Ishikawa (cell line): ENCODE measurements around the gene CACNB4.

Experiments used
- CEBPB ChIP-seq: IDR thresholded peaks from 2 replicates; pipeline ENCODE4 v1.6.1; 2012
- CREB1 ChIP-seq: IDR thresholded peaks from 2 replicates; pipeline ENCODE4 v1.6.1; 2012; ENCODE audit warnings: low read depth
- EGR1 ChIP-seq: IDR thresholded peaks from 2 replicates; pipeline ENCODE4 v1.6.1; 2012
- EP300 ChIP-seq: IDR thresholded peaks from 2 replicates; pipeline ENCODE4 v1.6.1; 2012; ENCODE audit warnings: borderline replicate concordance
- FOXM1 ChIP-seq: IDR thresholded peaks from 2 replicates; pipeline ENCODE4 v1.6.1; 2012; ENCODE audit warnings: low read depth, borderline replicate concordance
- MAX ChIP-seq: IDR thresholded peaks from 2 replicates; pipeline ENCODE4 v1.6.1; 2012
- NFIC ChIP-seq: IDR thresholded peaks from 2 replicates; pipeline ENCODE4 v1.6.1; 2012
- RAD21 ChIP-seq: IDR thresholded peaks from 2 replicates; pipeline ENCODE4 v1.6.1; 2012; ENCODE audit warnings: low read depth
- TAF1 ChIP-seq: IDR thresholded peaks from 2 replicates; pipeline ENCODE4 v1.6.1; 2012; ENCODE audit warnings: low read depth, mild to moderate bottlenecking
- TCF12 ChIP-seq: IDR thresholded peaks from 2 replicates; pipeline ENCODE4 v1.6.1; 2012; ENCODE audit warnings: low read depth
- TEAD4 ChIP-seq: IDR thresholded peaks from 2 replicates; pipeline ENCODE4 v1.6.1; 2012
- YY1 ChIP-seq: IDR thresholded peaks from 2 replicates; pipeline ENCODE4 v1.6.1; 2012; ENCODE audit warnings: low read depth
- ZBTB7A ChIP-seq: IDR thresholded peaks from 2 replicates; pipeline ENCODE4 v1.6.1; 2012; ENCODE audit warnings: low read depth
- TF ChIP-seq, protein P1 (sequence below): IDR thresholded peaks from 2 replicates; pipeline ENCODE4 v1.6.1; 2012; ENCODE audit warnings: low read depth, mild to moderate bottlenecking
- TF ChIP-seq, protein P2 (sequence below): IDR thresholded peaks from 2 replicates; pipeline ENCODE4 v1.6.1; 2012

Gene CACNB4

GRCh38 chr2:151802315-151802714, 296.5 kb downstream of the CACNB4 start:
- TF ChIP-seq CEBPB, result no peak
- no peak for TF ChIP-seq CREB1
- no peak for TF ChIP-seq NFIC
- TF ChIP-seq ZBTB7A, result no peak
- no peak for TF ChIP-seq FOXM1
- TF ChIP-seq EGR1, result no peak
- no peak for TF ChIP-seq YY1
- no peak for TF ChIP-seq TCF12
- TF ChIP-seq, protein P1, sequence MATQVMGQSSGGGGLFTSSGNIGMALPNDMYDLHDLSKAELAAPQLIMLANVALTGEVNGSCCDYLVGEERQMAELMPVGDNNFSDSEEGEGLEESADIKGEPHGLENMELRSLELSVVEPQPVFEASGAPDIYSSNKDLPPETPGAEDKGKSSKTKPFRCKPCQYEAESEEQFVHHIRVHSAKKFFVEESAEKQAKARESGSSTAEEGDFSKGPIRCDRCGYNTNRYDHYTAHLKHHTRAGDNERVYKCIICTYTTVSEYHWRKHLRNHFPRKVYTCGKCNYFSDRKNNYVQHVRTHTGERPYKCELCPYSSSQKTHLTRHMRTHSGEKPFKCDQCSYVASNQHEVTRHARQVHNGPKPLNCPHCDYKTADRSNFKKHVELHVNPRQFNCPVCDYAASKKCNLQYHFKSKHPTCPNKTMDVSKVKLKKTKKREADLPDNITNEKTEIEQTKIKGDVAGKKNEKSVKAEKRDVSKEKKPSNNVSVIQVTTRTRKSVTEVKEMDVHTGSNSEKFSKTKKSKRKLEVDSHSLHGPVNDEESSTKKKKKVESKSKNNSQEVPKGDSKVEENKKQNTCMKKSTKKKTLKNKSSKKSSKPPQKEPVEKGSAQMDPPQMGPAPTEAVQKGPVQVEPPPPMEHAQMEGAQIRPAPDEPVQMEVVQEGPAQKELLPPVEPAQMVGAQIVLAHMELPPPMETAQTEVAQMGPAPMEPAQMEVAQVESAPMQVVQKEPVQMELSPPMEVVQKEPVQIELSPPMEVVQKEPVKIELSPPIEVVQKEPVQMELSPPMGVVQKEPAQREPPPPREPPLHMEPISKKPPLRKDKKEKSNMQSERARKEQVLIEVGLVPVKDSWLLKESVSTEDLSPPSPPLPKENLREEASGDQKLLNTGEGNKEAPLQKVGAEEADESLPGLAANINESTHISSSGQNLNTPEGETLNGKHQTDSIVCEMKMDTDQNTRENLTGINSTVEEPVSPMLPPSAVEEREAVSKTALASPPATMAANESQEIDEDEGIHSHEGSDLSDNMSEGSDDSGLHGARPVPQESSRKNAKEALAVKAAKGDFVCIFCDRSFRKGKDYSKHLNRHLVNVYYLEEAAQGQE, result no peak
- no peak for TF ChIP-seq MAX
- TF ChIP-seq EP300, result no peak
- no peak for TF ChIP-seq TEAD4
- TF ChIP-seq TAF1, result no peak
- TF ChIP-seq RAD21, result no peak
- TF ChIP-seq, protein P2, sequence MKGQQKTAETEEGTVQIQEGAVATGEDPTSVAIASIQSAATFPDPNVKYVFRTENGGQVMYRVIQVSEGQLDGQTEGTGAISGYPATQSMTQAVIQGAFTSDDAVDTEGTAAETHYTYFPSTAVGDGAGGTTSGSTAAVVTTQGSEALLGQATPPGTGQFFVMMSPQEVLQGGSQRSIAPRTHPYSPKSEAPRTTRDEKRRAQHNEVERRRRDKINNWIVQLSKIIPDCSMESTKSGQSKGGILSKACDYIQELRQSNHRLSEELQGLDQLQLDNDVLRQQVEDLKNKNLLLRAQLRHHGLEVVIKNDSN, result no peak

- no peak for TF ChIP-seq TCF12
- TF ChIP-seq EGR1, result no peak
- no peak for TF ChIP-seq RAD21
- TF ChIP-seq MAX, result no peak
- TF ChIP-seq, protein P1, result no peak
- TF ChIP-seq YY1, result no peak
- TF ChIP-seq TAF1, result no peak
- TF ChIP-seq EP300, result no peak
- TF ChIP-seq FOXM1, result no peak
- TF ChIP-seq NFIC, result no peak
- no peak for TF ChIP-seq CREB1
- TF ChIP-seq, protein P2, result no peak
- no peak for TF ChIP-seq TEAD4
- TF ChIP-seq ZBTB7A, result no peak
Measured at GRCh38 chr2:151799886-151800292, 299.0 kb downstream of the CACNB4 start.

DNA sequence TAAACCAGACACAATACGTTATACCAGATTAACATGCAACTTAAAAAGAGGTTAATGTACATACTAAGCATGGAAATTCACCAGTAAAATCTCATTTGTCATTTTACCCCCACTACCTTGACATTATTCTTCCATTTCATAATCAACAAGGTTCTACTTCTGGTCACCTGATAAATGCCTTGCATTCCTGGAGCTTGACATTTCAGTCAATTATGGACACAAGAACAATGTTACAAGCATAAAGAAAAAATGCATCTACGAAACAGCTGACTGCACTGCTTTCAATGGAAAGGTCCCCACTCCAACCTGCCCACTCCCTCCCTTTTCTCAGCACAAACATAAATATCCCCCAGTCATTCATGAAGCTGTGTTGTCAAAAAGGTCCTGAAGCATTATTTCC, 302.1 kb downstream of the CACNB4 start:
- TF ChIP-seq NFIC (0 out of 2 replicates have a peak, but pooled peaks have one; percentile 8), TCF12 (peak; percentile 62), TEAD4 (peak; percentile 97), MAX (peak; percentile 44), TAF1 (no peak), EGR1 (no peak), CEBPB (peak; percentile 69), EP300 (peak; percentile 64; the same call in 1 of the 2 replicates)
- TF ChIP-seq, protein P2, result peak; percentile 80

DNA sequence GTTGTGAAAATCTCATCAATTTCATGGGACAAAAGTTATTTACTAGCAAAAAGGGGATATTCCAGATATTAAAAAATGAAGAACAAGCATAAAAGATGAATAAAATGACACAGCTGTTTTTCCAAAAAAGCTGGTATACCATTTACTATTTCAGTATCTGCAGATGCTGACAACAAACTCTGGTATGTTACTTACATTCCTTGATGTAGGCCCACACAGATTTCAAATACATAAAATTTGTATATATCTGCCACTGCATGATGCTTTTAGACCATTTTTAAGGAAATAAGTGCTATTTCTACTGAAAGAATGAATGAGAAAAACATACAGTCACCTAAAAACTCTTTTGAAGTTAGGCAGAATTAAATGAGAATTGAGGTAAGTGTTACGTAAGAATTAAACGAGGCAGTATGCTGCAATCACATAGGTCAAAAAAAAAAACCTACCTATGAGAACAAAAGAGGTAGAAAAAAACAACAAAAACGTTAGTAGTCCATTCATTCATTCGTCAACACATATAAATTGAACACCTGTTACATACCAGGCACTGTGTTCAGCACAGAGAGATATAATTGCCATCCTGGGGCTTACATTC, 303.1 kb downstream of the CACNB4 start:
- TF ChIP-seq CREB1, result no peak
- no peak for TF ChIP-seq NFIC
- TF ChIP-seq ZBTB7A, result no peak
- TF ChIP-seq CEBPB, result peak; percentile 62; the same call in 1 of the 2 replicates

- TF ChIP-seq FOXM1 (no peak), YY1 (no peak), NFIC (no peak), EP300 (no peak), CEBPB (no peak), TEAD4 (no peak), MAX (no peak), TAF1 (no peak), ZBTB7A (no peak), CREB1 (no peak), RAD21 (no peak), EGR1 (no peak), TCF12 (no peak)
- TF ChIP-seq, protein P2, result no peak
- TF ChIP-seq, protein P1, result no peak
Measured at GRCh38 chr2:151793123-151793522, 305.7 kb downstream of the CACNB4 start.
